H1 (cell line): Measurements from ENCODE around the gene CNDP1. TPM values are rescaled to one million over a fixed set of nuclear protein-coding genes. Genes with fewer than 3 reads are reported as not detected.

Experiments
- CTCF ChIA-PET: fragments of 300-600 bp; sonication (Branson Sonifier 250); formaldehyde crosslinking; loops from one replicate; lab custom pipeline; 2021; ENCODE audit not compliant: partially characterized antibody; lab: Charles Lee
- POLR2A ChIA-PET: fragments of 300-600 bp; sonication (Branson Sonifier 250); formaldehyde crosslinking; loops from one replicate; lab custom pipeline; 2021; ENCODE audit warnings: inconsistent platforms; ENCODE audit not compliant: partially characterized antibody; lab: Charles Lee
- DNase-seq, 2 experiments: peaks; one replicate each; pipeline versions ENCODE4 v3.0.0 to v3.0.0-alpha.2; 2010 to 2022; ENCODE audit warnings: low spot score in 2 of 2, low read depth in 1 of 2, mixed read lengths in 1 of 2
- FAIRE-seq: peaks from 2 replicates; lab custom pipeline; 2011; peaks lifted over from hg19 to GRCh38; lab: Jason Lieb, UNC
- H2AFZ ChIP-seq: 2 replicates; pipeline ENCODE4 v1.8.1; 2012; ENCODE audit warnings: low read length, inconsistent platforms
- H2AK5ac ChIP-seq: 2 replicates; pipeline ENCODE4 v1.6.1; 2013; ENCODE audit warnings: low read depth, low read length
- H2BK120ac ChIP-seq: replicated peaks from 2 replicates; pipeline ENCODE3; 2013; ENCODE audit warnings: low read depth, low read length, inconsistent platforms
- H2BK12ac ChIP-seq: 2 replicates; pipeline ENCODE4 v1.6.1; 2013; ENCODE audit warnings: low read depth, low read length
- H2BK15ac ChIP-seq: 2 replicates; pipeline ENCODE4 v1.6.1; 2013; ENCODE audit warnings: low read length
- H2BK20ac ChIP-seq: 2 replicates; pipeline ENCODE4 v1.6.1; 2013; ENCODE audit warnings: low read length
- H2BK5ac ChIP-seq: 2 replicates; pipeline ENCODE4 v1.6.1; 2013; ENCODE audit warnings: low read depth, low read length
- H3K14ac ChIP-seq: 2 replicates; pipeline ENCODE4 v1.6.1; 2013; ENCODE audit warnings: inconsistent platforms; ENCODE audit not compliant: insufficient read length
- H3K18ac ChIP-seq: 2 replicates; pipeline ENCODE4 v1.6.1; 2013; ENCODE audit warnings: low read length; ENCODE audit errors: extremely low read depth
- H3K23ac ChIP-seq: 2 replicates; pipeline ENCODE4 v1.6.1; 2013; ENCODE audit warnings: inconsistent platforms; ENCODE audit not compliant: insufficient read length
- H3K23me2 ChIP-seq: 2 replicates; pipeline ENCODE4 v1.6.1; 2013; ENCODE audit warnings: low read depth, low read length
- H3K27ac ChIP-seq: 2 replicates; pipeline ENCODE4 v1.6.1; 2011; ENCODE audit warnings: low read depth, low read length, inconsistent platforms
- H3K27me3 ChIP-seq, 4 experiments: replicated peaks in 1 of 4; 1 replicate in 1 of 4; 2 replicates in 3 of 4; pipeline versions ENCODE4 v1.6.1 to v1.8.1; 2011 to 2013; ENCODE audit warnings: low read length in 3 of 4, mild to moderate bottlenecking in 3 of 4, inconsistent platforms in 2 of 4, mixed read lengths in 2 of 4, moderate library complexity in 1 of 4; ENCODE audit not compliant: control insufficient read depth in 3 of 4, insufficient read depth in 3 of 4; ENCODE audit errors: extremely low read depth in 1 of 4
- H3K36me3 ChIP-seq, 4 experiments: 2 replicates each; pipeline versions ENCODE4 v1.6.1 to v1.8.1; 2011 to 2013; ENCODE audit warnings: mild to moderate bottlenecking in 4 of 4, low read length in 3 of 4, moderate library complexity in 2 of 4, control low read depth in 1 of 4, inconsistent platforms in 1 of 4; ENCODE audit not compliant: insufficient read depth in 4 of 4, control insufficient read depth in 2 of 4
- H3K4ac ChIP-seq: replicated peaks from 2 replicates; pipeline ENCODE3; 2013; ENCODE audit warnings: low read length, low read depth, mixed read lengths, inconsistent platforms; ENCODE audit not compliant: insufficient read length
- H3K4me1 ChIP-seq, 4 experiments: replicated peaks in 1 of 4; 1 replicate in 1 of 4; 2 replicates in 3 of 4; pipeline versions ENCODE4 v1.6.1 to v1.8.1; 2011 to 2013; ENCODE audit warnings: low read length in 3 of 4, inconsistent platforms in 2 of 4, mixed read lengths in 1 of 4; ENCODE audit not compliant: insufficient read depth in 4 of 4, control insufficient read depth in 3 of 4
- H3K4me2 ChIP-seq, 2 experiments: 2 replicates each; pipeline versions ENCODE4 v1.6.1 to v1.8.1; 2011 to 2013; ENCODE audit warnings: low read depth in 2 of 2, low read length in 2 of 2, control low read depth in 1 of 2, inconsistent platforms in 1 of 2, mild to moderate bottlenecking in 1 of 2; ENCODE audit not compliant: insufficient read depth in 1 of 2
- H3K4me3 ChIP-seq, 4 experiments: fragments of 200-600, 300-600 bp in 1 of 4; sonication (generic), shearing (Covaris generic), sonication (Bioruptor Twin) in 1 of 4; 2 replicates each; pipeline versions ENCODE4 v1.5.1 to v1.8.1; 2011 to 2016; ENCODE audit warnings: low read length in 4 of 4, low read depth in 3 of 4, control low read depth in 2 of 4, inconsistent platforms in 2 of 4, mild to moderate bottlenecking in 2 of 4, mixed read lengths in 1 of 4, moderate library complexity in 1 of 4; ENCODE audit not compliant: insufficient read depth in 2 of 4; ENCODE audit errors: extremely low read depth in 1 of 4
- H3K56ac ChIP-seq: replicated peaks from 2 replicates; pipeline ENCODE3; 2013; ENCODE audit warnings: low read depth, mild to moderate bottlenecking, mixed read lengths, low read length, inconsistent platforms; ENCODE audit not compliant: insufficient read length
- H3K79me1 ChIP-seq: 2 replicates; pipeline ENCODE4 v1.6.1; 2013; ENCODE audit warnings: low read depth, low read length, control low read depth
- H3K79me2 ChIP-seq, 2 experiments: 2 replicates each; pipeline versions ENCODE4 v1.6.1 to v1.8.1; 2012 to 2013; ENCODE audit warnings: low read length in 2 of 2, mild to moderate bottlenecking in 2 of 2, inconsistent platforms in 1 of 2; ENCODE audit not compliant: insufficient read depth in 2 of 2, control insufficient read depth in 1 of 2
- H3K9ac ChIP-seq, 4 experiments: replicated peaks in 1 of 4; 1 replicate in 1 of 4; 2 replicates in 3 of 4; pipeline versions ENCODE4 v1.6.1 to v1.8.1; 2011 to 2013; ENCODE audit warnings: low read depth in 3 of 4, low read length in 3 of 4, control low read depth in 2 of 4, mild to moderate bottlenecking in 2 of 4, moderate library complexity in 2 of 4, inconsistent platforms in 1 of 4; ENCODE audit errors: extremely low read depth in 1 of 4
- H3K9me3 ChIP-seq, 2 experiments: 2 replicates each; pipeline versions ENCODE4 v1.6.1 to v1.8.1; 2012 to 2013; ENCODE audit warnings: mild to moderate bottlenecking in 2 of 2, moderate library complexity in 2 of 2, control low read depth in 1 of 2, inconsistent platforms in 1 of 2, low read depth in 1 of 2, low read length in 1 of 2, mixed read lengths in 1 of 2; ENCODE audit not compliant: insufficient read depth in 2 of 2
- H4K20me1 ChIP-seq, 2 experiments: replicated peaks in 1 of 2; 2 replicates each; pipeline versions ENCODE3 to v1.8.1; 2011 to 2013; ENCODE audit warnings: inconsistent platforms in 2 of 2, low read length in 2 of 2, mild to moderate bottlenecking in 1 of 2; ENCODE audit not compliant: insufficient read depth in 2 of 2, control insufficient read depth in 1 of 2
- H4K5ac ChIP-seq: 2 replicates; pipeline ENCODE4 v1.6.1; 2013; ENCODE audit warnings: low read length, low read depth, mixed read lengths, inconsistent platforms; ENCODE audit not compliant: insufficient read length
- H4K8ac ChIP-seq: 2 replicates; pipeline ENCODE4 v1.8.0; 2013; ENCODE audit warnings: mild to moderate bottlenecking, moderate library complexity, low read length, inconsistent platforms; ENCODE audit not compliant: insufficient read depth; ENCODE audit errors: extremely low read depth
- H4K91ac ChIP-seq: replicated peaks from 2 replicates; pipeline ENCODE3; 2013; ENCODE audit warnings: low read length, mixed read lengths, inconsistent platforms; ENCODE audit not compliant: insufficient read length
- ATF2 ChIP-seq: IDR thresholded peaks from 2 replicates; pipeline ENCODE4 v1.6.1; 2012; ENCODE audit warnings: low read length, inconsistent platforms
- BACH1 ChIP-seq: IDR thresholded peaks from 2 replicates; pipeline ENCODE4 v1.6.1; 2012; ENCODE audit warnings: low read length, improper control_type of control experiment
- BCL11A ChIP-seq, 2 experiments: IDR thresholded peaks; one replicate each; pipeline ENCODE4 v1.6.1; 2011; ENCODE audit warnings: low read depth in 2 of 2, low read length in 2 of 2, mild to moderate bottlenecking in 2 of 2
- CBX5 ChIP-seq: fragments of 300-800, 300-1000 bp; sonication (generic); IDR thresholded peaks from 2 replicates; pipeline ENCODE4 v1.7.1; 2016; ENCODE audit warnings: antibody characterized with exemption, low read length, low read depth
- CEBPB ChIP-seq: IDR thresholded peaks from 2 replicates; pipeline ENCODE4 v1.6.1; 2012; ENCODE audit warnings: low read depth, low read length
- CHD1 ChIP-seq: IDR thresholded peaks from 2 replicates; pipeline ENCODE4 v1.6.1; 2012; ENCODE audit warnings: low read depth, low read length, improper control_type of control experiment
- CREB1 ChIP-seq: IDR thresholded peaks from 2 replicates; pipeline ENCODE4 v1.6.1; 2012; ENCODE audit warnings: inconsistent platforms
- KDM4A ChIP-seq: IDR thresholded peaks from one replicate; pipeline ENCODE4 v1.7.1; 2012; ENCODE audit warnings: low read depth, mild to moderate bottlenecking, moderate library complexity, low read length, inconsistent platforms; ENCODE audit not compliant: severe bottlenecking
- MAFK ChIP-seq: IDR thresholded peaks from 2 replicates; pipeline ENCODE4 v1.6.1; 2012; ENCODE audit warnings: low read depth, mild to moderate bottlenecking, improper control_type of control experiment, low read length
- NRF1 ChIP-seq: IDR thresholded peaks from 2 replicates; pipeline ENCODE4 v1.6.1; 2011; ENCODE audit warnings: mild to moderate bottlenecking, low read depth, low read length, improper control_type of control experiment
- POU5F1 ChIP-seq: IDR thresholded peaks from 2 replicates; pipeline ENCODE4 v1.6.1; 2011; ENCODE audit warnings: low read depth, mild to moderate bottlenecking, low read length, moderate library complexity
- SRF ChIP-seq: IDR thresholded peaks from 2 replicates; pipeline ENCODE4 v1.6.1; 2011; ENCODE audit warnings: mild to moderate bottlenecking, low read depth, low read length, moderate library complexity
- TBP ChIP-seq: IDR thresholded peaks from 2 replicates; pipeline ENCODE4 v1.6.1; 2011; ENCODE audit warnings: low read depth, low read length, improper control_type of control experiment
- TCF12 ChIP-seq: IDR thresholded peaks from 2 replicates; pipeline ENCODE4 v1.6.1; 2011; ENCODE audit warnings: low read depth, mild to moderate bottlenecking, low read length
- TEAD4 ChIP-seq: IDR thresholded peaks from 2 replicates; pipeline ENCODE4 v1.6.1; 2012; ENCODE audit warnings: low read depth, low read length, inconsistent platforms, mixed read lengths
- polyA plus RNA-seq, 7 experiments: library from polyadenylated mRNA; depleted of rRNA in 3 of 7; stranded (reverse) in 5 of 7; unstranded in 2 of 7; fragments of >200 nt in 5 of 7; fragments of 200-250 nt in 2 of 7; gene quantifications; 1 replicate in 5 of 7; 2 replicates in 1 of 7; 4 replicates in 1 of 7; pipeline versions ENCODE4 v1.2.1 to v1.2.3, GENCODE V29; 2011 to 2013; ENCODE audit warnings: missing spikeins in 2 of 7, mixed read lengths in 2 of 7
- total RNA-seq: library from RNA; stranded (reverse); fragmentation: NEBNext Ultra II Directional; extraction: Animal tissue kit (Norgen Biotek cat#: 25700); gene quantifications from 2 replicates; pipeline ENCODE4 v1.2.1, GENCODE V29; 2021

The CNDP1 gene
- total and polyA plus RNA-seq, 2 of the 8 experiments (the other 6 are each of a cell fraction or from before 2014, with no cell fraction given), result 0.09 TPM; not detected in 1

DNA sequence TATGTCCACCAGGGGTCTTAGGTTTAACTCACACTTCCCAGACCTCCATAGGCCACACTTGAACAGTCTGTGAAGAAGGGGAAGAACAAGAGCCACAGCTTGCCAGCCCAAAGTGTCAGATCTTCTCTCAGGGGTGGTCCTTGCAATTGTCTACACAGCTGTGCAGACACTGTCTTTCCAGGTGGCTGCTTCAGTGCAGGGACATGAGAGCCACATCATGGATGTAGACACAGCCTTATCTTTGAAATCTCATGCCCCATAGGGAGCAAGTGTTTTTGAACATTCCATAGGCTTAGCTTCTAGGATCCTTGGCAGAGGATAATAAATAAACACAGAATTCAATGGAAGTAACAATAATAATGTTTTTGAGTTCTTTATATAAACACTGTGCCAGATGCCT, 70.1 kb downstream of the CNDP1 start:
- H3K36me3 ChIP-seq, result no peaks in the 10 kb centered on the region
- no peak for FAIRE-seq
- H2AK5ac ChIP-seq, result no peak overlapping the region
- H2BK20ac ChIP-seq, result no peak overlapping the region
- DNase-seq, result no peak
- H3K27ac ChIP-seq, result no peak overlapping the region
- H3K79me1 ChIP-seq, result peaks cover 3% of the 10 kb centered on the region; the same call in 1 of the 2 replicates
- no peaks in the 10 kb centered on the region for H3K27me3 ChIP-seq
- H3K79me2 ChIP-seq, result peaks cover 4 to 24% of the 10 kb centered on the region in 2 experiments; a peak in 3 of 4 replicates
- H4K20me1 ChIP-seq, result peaks cover 0 to 2% of the 10 kb centered on the region in 2 experiments
- no peak overlapping the region for H3K9ac ChIP-seq
- H2BK5ac ChIP-seq, result no peak overlapping the region
- H2BK15ac ChIP-seq, result no peak overlapping the region
- ChIA-PET CTCF (interaction anchor here (1.0 to 1.1 kb wide), 3 partner anchors 22 to 52 kb away, joined by 3 to 4 read pairs (median 3); no protein-coding TSS in a partner anchor), POLR2A (interaction anchor here (0.7 kb wide), 1 partner anchor 193 kb away, joined by 3 read pairs; no protein-coding TSS in a partner anchor)
- no peak overlapping the region for H4K5ac ChIP-seq
- H3K23ac ChIP-seq, result no peak overlapping the region
- H3K18ac ChIP-seq, result no peak overlapping the region
- H2BK12ac ChIP-seq, result no peak overlapping the region
- H3K9me3 ChIP-seq, result no peaks in the 10 kb centered on the region
- no peak overlapping the region for H3K4me2 ChIP-seq
- no peak overlapping the region for H3K4me3 ChIP-seq
- no peak overlapping the region for H3K14ac ChIP-seq
- H2AFZ ChIP-seq, result no peak overlapping the region
- no peak overlapping the region for H3K56ac ChIP-seq
- no peaks in the 10 kb centered on the region for H3K4me1 ChIP-seq
- H3K23me2 ChIP-seq, result no peaks in the 10 kb centered on the region
- no peak overlapping the region for H2BK120ac ChIP-seq
- H4K91ac ChIP-seq, result no peak overlapping the region
- no peak overlapping the region for H3K4ac ChIP-seq
- no peak overlapping the region for H4K8ac ChIP-seq
- TF ChIP-seq MAFK (no peak), POU5F1 (no peak), KDM4A (no peak), CHD1 (no peak), TEAD4 (no peak), ATF2 (no peak), CBX5 (no peak), BCL11A (IDR thresholded peaks at IDR 0.05; ENCODE audit: low read depth in 2 of 2, low read length in 2 of 2) (no peak), BACH1 (no peak), TBP (no peak), CEBPB (no peak), TCF12 (no peak), CREB1 (no peak), SRF (no peak), NRF1 (no peak)
